Germinal center (tissue), 1 donor: ENCODE data around the gene BMPR1A.
A peak's percentile ranks its signal among the peaks of the same experiment; 100 is the strongest.

Experiments used
- DNase-seq: peaks from one replicate; pipeline ENCODE4 v3.0.0; 2012; ENCODE audit warnings: mixed read lengths, low spot score

BMPR1A gene

DNA sequence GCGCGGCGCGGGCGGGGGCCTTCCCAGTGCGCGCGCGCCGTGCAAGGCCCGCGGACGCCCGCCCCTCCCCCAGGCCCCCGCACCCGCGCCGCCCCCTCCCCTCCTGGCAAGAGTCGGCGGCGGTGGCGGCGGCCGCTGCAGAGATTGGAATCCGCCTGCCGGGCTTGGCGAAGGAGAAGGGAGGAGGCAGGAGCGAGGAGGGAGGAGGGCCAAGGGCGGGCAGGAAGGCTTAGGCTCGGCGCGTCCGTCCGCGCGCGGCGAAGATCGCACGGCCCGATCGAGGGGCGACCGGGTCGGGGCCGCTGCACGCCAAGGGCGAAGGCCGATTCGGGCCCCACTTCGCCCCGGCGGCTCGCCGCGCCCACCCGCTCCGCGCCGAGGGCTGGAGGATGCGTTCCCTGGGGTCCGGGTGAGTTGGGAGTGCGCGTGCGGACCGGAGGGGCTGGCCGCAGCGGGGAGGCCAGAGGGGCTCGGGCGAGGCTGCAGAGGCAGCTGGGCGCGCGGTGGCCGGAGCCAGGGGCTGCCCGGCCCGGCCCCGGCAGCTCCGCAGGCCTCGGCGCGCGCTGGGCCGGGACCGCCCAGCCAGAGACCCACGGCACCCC is at the start of gene BMPR1A:
Gene BMPR1A (plus strand): TSS at position 109 of the 602 bp plus-strand sequence. CDS start 119,400 bp downstream, outside the sequence.
- no peak for DNase-seq

GRCh38 chr10:86706977-86707376 is 49.4 kb upstream of the BMPR1A start:
- no peak for DNase-seq

GRCh38 chr10:86707505-86707904 is 48.9 kb upstream of the BMPR1A start:
- no peak for DNase-seq

- no peak for DNase-seq
Measured at GRCh38 chr10:86708068-86708782, 48.2 kb upstream of the BMPR1A start.

DNA sequence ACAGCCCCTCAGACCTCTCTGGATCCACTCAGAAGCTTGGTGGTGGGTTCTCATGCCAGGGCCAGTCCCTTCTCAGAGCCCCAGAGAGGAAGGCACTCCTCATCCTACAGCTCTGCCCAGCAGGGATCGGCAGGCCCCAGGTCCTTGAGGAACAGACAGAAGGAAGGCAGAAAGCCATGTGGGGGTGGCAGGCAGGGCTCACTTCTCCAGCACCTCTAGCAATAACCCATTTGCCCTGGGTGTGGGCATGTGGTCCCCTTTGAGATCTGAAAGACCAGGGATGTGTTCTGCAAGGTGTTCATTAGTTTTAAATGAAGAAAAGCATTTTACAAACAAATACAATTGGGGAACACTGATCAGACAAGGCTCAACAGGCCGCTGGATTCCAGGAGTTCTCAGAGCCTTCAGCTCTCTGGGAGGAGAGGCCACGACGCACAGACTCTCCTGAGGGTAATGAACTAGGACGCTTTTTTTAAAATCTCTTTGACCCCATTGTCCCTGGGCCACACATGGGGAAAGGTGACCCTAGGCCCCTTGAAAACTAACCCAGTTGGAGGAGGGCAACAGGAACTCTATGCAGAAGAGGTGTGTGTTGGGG is 47.5 kb upstream of the BMPR1A start:
- DNase-seq, result no peak

DNA sequence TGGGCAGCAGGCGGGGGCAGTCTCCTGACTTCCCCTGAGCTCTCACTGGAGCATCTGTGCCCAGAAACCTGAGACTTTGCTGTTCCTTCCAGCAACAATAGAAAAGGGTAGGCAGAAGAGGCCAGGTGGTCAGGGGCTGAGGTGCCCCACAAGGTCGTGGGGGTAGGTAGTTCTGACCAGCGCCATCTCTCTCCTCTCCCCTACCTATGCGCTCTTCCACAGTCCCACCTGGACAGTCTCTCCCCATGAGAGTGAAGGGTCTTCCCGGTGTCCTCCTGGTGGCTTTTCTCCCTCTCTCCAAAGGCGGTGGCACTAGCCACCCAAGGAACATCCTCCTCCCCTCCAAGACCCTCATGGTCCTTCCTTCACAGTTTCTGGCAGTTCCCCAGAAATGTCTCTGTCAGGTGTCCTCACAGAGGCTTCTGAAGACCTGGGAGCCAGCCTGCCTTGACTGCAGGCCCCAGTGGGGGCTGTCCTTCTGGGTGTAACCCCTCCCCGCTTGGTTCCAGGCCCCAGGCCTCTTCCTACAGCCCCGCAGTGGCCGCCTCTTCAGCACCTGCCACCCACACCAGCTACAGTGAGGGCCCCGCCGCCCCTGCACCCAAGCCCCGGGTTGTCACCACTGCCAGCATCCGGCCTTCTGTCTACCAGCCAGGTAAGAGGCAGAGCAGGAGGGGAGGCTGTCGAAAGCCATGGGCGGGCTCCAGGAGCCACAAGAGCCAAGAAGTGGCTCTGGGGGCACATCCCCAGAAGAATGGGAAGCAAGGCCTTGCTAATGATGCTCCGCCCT is 46.8 kb upstream of the BMPR1A start:
- no peak for DNase-seq

GRCh38 chr10:86710987-86711512 is 45.4 kb upstream of the BMPR1A start:
- peak; percentile 91 for DNase-seq

GRCh38 chr10:86711513-86712316 is 44.7 kb upstream of the BMPR1A start:
- peak; percentile 82 for DNase-seq

DNA sequence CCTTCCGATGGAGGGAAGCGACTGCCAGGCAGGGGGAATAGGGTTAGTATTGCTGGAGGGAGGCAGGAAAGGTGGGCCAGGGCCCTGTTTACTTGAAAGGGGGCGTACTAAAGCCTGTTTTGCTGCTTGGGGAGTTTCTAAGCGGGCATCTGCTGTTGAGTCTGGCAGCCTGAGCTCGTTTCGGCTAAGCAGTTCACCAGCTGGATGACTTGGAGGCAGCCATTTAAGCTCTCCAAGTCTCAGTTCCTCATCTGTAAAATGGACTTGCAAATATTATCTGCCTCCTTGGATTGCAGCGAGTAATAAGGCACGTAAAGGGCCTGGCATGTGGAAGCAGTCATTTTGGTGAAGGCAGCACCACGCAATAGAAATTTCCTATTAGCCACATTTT is 44.1 kb upstream of the BMPR1A start:
- DNase-seq, result peak; percentile 82

DNA sequence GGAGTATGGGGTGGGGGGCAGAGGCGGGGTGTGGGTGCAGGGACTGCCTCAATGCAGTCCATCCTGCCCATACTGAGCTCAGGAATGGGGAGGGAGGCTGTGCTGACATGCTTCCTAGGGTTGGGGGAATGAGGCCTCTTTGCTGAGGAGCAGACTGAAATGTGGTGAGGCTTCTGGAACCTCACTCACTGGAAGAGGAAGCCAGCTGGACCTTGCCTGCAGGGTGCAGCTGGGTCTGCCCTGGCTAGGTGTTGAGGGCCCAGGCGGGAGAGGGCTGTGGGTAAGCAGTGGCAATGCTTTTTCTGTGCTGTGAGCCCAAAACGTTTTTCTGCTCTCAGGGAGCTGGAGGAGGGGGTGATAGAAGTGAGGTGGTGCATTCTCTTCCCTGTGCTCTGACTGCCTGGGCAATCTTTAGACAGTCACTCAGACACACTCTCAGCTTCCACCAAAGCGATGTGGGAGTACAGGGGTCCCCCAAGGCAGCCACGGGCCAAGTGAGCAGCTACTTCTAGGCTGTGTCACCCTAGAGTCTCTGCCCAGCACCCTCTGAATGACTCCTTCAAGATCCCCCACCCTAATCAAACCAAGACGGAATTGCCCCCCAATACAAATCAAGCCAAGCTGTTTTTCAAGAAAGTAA is 41.1 kb upstream of the BMPR1A start:
- no peak for DNase-seq

DNA sequence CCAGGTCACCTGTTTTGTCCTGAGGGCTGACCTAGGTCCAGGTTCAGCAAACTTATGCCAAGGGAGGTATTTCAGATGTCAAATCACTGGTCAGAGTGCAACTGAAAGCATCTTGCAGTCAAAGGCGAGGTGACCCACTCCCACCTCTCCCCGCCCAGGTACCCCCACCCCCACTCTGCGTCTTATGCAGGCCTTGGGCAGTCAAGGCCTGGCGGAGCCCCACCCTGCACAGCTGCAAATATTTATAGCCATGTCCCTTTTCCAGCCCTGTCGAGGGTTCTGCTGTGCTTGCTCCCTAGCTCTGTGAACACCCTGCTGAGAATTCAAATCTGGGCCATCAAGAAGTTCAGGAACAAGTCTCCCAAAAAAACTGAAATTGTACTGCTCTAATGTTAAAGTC is 40.6 kb upstream of the BMPR1A start:
- no peak for DNase-seq

- no peak for DNase-seq
Measured at GRCh38 chr10:86716466-86716865, 40.0 kb upstream of the BMPR1A start.

DNA sequence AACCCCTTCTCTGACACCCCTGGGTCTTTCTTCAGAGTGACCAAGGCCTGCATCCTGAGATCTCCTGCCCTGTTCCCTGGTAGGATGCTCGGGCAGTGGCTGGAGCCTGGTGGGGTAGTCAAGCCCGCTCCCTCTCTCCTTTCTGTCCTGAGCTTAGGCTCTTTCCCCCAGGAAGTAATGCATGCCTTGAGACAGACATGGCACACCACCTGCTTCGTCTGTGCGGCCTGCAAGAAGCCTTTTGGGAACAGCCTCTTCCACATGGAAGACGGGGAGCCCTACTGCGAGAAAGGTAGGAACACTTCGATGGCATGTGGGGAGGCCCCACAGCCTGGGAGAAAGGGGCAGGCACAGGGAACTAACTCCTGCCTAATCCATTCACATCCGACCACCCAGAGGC is 37.9 kb upstream of the BMPR1A start:
- DNase-seq, result no peak

- DNase-seq, result no peak
Measured at GRCh38 chr10:86721232-86721631, 35.2 kb upstream of the BMPR1A start.

- DNase-seq, result no peak
Measured at GRCh38 chr10:86723009-86723408, 33.4 kb upstream of the BMPR1A start.

GRCh38 chr10:86724445-86724844 is 32.0 kb upstream of the BMPR1A start:
- DNase-seq, result no peak

- DNase-seq, result no peak
Measured at GRCh38 chr10:86725980-86726676, 30.3 kb upstream of the BMPR1A start.

GRCh38 chr10:86726677-86726999 is 29.8 kb upstream of the BMPR1A start:
- DNase-seq, result no peak

- DNase-seq, result no peak
Measured at GRCh38 chr10:86727470-86727869, 28.9 kb upstream of the BMPR1A start.

DNA sequence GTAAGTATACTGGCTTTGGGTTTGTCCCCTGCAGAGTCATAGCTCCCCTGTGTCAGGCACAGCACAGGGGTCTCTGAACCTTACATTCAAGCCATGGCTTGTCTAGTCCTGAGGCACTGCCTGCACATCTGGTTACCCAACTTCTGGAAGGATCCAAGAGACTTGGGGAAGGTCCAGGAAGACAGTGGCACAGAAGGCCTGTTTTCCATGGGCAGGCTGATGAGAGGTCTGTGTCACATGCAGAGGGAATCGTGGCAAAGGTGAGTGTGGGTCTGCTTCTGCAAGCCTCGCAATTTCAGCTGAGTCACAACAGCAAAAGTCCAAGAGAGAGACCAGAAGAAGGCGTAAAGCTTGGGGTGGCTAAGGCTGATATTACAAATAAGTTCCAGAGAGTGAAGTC is 28.4 kb upstream of the BMPR1A start:
- DNase-seq, result no peak

DNA sequence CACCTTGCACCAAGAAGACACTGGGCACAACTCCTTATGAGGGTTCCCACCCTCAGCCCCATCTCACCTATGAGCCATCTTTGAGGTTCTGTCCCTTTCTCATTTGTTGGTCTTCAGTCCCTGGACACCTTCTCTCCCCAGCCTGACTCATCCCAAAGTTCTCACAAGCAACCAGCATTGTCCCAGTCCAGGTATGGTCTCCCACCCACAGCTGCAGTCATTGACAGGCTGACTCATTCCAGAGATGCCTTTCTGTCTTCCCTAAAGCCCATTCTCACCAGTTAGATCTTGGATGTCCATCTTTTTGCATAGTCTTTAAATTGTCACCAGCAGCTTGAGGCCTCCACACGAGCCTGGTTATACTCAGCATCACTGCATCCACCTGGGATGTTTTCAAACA is 26.7 kb upstream of the BMPR1A start:
- no peak for DNase-seq
